Skeletal muscle tissue (tissue), 4 donors: Measurements from ENCODE around the gene TRAF1. TPM values are rescaled to one million over a fixed set of nuclear protein-coding genes. Genes with fewer than 3 reads are reported as not detected.

Source experiments
- H3K27ac ChIP-seq: one replicate; pipeline ENCODE4 v1.7.0; 2013; ENCODE audit warnings: mild to moderate bottlenecking, low read depth, low read length, inconsistent platforms
- H3K27me3 ChIP-seq, 3 donors: one replicate each; pipeline ENCODE4 v1.7.0; 2013; ENCODE audit warnings: low read length in 3 of 3; ENCODE audit not compliant: control insufficient read depth in 3 of 3, insufficient read depth in 3 of 3
- H3K36me3 ChIP-seq, 3 donors: one replicate each; pipeline ENCODE4 v1.7.0; 2013; ENCODE audit warnings: low read length in 3 of 3; ENCODE audit not compliant: control insufficient read depth in 3 of 3, insufficient read depth in 3 of 3
- H3K4me1 ChIP-seq, 3 donors: one replicate each; pipeline ENCODE4 v1.7.0; 2013; ENCODE audit warnings: low read length in 3 of 3, mild to moderate bottlenecking in 3 of 3; ENCODE audit not compliant: control insufficient read depth in 3 of 3, insufficient read depth in 3 of 3
- H3K4me3 ChIP-seq, 3 donors: one replicate each; pipeline ENCODE4 v1.7.0; 2013; ENCODE audit warnings: low read length in 3 of 3
- H3K9ac ChIP-seq, 3 donors: one replicate each; pipeline ENCODE4 v1.7.0; 2013; ENCODE audit warnings: low read length in 3 of 3, mild to moderate bottlenecking in 3 of 3, moderate library complexity in 2 of 3, low read depth in 1 of 3
- H3K9me3 ChIP-seq, 3 donors: one replicate each; pipeline ENCODE4 v1.7.0; 2013; ENCODE audit warnings: low read length in 3 of 3; ENCODE audit not compliant: control insufficient read depth in 3 of 3
- total RNA-seq: library from RNA; depleted of rRNA; stranded (reverse); fragments of >200 nt; gene quantifications from one replicate; pipeline ENCODE4 v1.2.3, GENCODE V29; 2014
- donor health status: Osteomylitis.

Gene TRAF1
- total RNA-seq, 1 donor from 2014 or later: 2.1 TPM

- H3K9ac ChIP-seq: peak overlapping the region in 1 of 3 donors; percentile 59
- H3K36me3 ChIP-seq: no peaks in the 10 kb centered on the region
- H3K27me3 ChIP-seq: peaks cover 5 to 29% (median 24%) of the 10 kb centered on the region in 3 donors
- peaks cover 0 to 15% (median 11%) of the 10 kb centered on the region in 3 donors for H3K4me1 ChIP-seq
- no peak overlapping the region for H3K27ac ChIP-seq
- no peaks in the 10 kb centered on the region for H3K9me3 ChIP-seq
- H3K4me3 ChIP-seq: no peak overlapping the region
Observed at GRCh38 chr9:120878188-120879130, 48.1 kb downstream of the TRAF1 start.

DNA sequence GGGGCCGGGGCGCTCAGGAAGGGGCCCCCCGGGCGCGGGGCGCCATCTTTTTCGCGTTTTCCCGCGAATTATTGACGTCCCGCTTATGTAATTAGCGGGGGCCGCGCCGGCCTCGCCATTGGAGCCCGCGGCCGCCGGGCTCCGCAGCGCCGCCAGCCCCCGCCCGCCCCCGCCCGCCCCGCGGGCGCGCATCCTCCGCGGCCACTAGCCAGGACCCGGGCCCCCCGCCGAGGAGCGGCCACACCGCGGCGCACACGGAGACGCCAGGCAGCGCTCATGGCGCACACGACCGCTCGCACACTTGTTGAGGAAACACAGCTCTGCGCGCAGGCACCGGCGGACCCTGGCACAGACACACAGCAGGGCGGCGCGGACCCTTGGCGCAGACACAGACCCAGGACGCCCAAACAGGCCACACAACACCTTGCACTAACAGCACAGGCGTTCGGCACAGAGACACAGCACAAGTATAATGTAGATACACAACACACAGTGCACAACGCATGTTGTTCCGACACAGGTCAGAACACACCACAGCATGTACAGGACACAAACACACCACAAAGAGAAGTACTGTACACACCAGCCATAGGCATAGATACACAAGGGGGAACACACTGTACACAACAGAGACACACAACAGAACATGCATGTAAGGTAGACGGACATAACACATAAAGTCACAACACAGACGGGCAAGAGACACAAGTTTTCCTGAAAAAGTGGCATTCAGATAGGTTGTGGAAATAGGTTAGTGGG is 49.1 kb downstream of the TRAF1 start:
- Histone ChIP-seq H3K27ac (no peak overlapping the region), H3K36me3 (peaks cover 0 to 2% (median 0%) of the 10 kb centered on the region in 3 donors), H3K27me3 (peaks cover 5 to 29% (median 21%) of the 10 kb centered on the region in 3 donors), H3K4me3 (peak overlapping the region; percentile 67 to 93 (median 85)), H3K4me1 (peaks cover 0 to 15% (median 11%) of the 10 kb centered on the region in 3 donors), H3K9me3 (no peaks in the 10 kb centered on the region), H3K9ac (peak overlapping the region; percentile 59 to 82 (median 76))

DNA sequence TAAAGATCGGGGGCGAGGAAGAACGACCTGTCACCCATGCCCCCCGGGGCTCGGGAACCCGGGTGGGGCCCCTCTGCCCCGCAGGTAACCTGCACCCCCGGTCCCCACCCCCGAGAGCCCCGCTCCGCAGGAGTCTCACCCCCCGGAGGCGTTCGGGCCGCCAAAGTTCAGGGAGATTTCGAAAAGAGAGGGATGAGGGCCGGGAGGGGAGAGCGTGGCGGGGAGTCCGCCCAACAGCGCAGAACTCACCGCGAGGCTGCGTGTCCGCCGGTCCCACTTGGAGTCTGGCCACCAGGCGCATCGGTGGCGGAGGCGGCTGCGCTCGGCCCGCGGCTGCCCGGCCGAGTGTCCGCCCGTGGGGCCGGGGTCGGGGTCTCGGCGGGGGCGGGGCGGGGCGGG is 49.8 kb downstream of the TRAF1 start, which contains the start of gene PHF19:
Gene PHF19 (minus strand): TSS at position 347 of the 399 bp plus-strand sequence. CDS start 2,447 bp downstream, outside the sequence.
- Histone ChIP-seq H3K36me3 (peaks cover 0 to 2% (median 0%) of the 10 kb centered on the region in 3 donors), H3K27ac (peak within 1 kb of the TSS; percentile 72), H3K9ac (peak within 1 kb of the TSS; percentile 59 to 82 (median 76)), H3K4me1 (peaks cover 0 to 15% (median 11%) of the 10 kb centered on the region in 3 donors), H3K4me3 (peak within 1 kb of the TSS; percentile 69 to 93 (median 85)), H3K27me3 (peaks cover 5 to 26% (median 19%) of the 10 kb centered on the region in 3 donors), H3K9me3 (no peaks in the 10 kb centered on the region)

- H3K9ac ChIP-seq: peak overlapping the region in 2 of 3 donors; percentile 59 to 70
- peak overlapping the region; percentile 72 for H3K27ac ChIP-seq
- H3K4me1 ChIP-seq: peaks cover 0 to 15% (median 11%) of the 10 kb centered on the region in 3 donors
- peak overlapping the region; percentile 64 to 70 (median 69) for H3K4me3 ChIP-seq
- H3K27me3 ChIP-seq: peaks cover 5 to 25% (median 18%) of the 10 kb centered on the region in 3 donors
- H3K9me3 ChIP-seq: no peaks in the 10 kb centered on the region
- peaks cover 0 to 2% (median 0%) of the 10 kb centered on the region in 3 donors for H3K36me3 ChIP-seq
Observed at GRCh38 chr9:120875954-120876841, 50.4 kb downstream of the TRAF1 start.

- peaks cover 5 to 25% (median 18%) of the 10 kb centered on the region in 3 donors for H3K27me3 ChIP-seq
- H3K36me3 ChIP-seq: peaks cover 0 to 2% (median 0%) of the 10 kb centered on the region in 3 donors
- H3K9ac ChIP-seq: peak overlapping the region in 2 of 3 donors; percentile 59 to 70
- H3K4me1 ChIP-seq: peaks cover 0 to 15% (median 11%) of the 10 kb centered on the region in 3 donors
- H3K4me3 ChIP-seq: peak overlapping the region in 1 of 3 donors; percentile 64
- H3K27ac ChIP-seq: peak overlapping the region; percentile 72
- H3K9me3 ChIP-seq: no peaks in the 10 kb centered on the region
Observed at GRCh38 chr9:120875643-120875953, 51.0 kb downstream of the TRAF1 start.

DNA sequence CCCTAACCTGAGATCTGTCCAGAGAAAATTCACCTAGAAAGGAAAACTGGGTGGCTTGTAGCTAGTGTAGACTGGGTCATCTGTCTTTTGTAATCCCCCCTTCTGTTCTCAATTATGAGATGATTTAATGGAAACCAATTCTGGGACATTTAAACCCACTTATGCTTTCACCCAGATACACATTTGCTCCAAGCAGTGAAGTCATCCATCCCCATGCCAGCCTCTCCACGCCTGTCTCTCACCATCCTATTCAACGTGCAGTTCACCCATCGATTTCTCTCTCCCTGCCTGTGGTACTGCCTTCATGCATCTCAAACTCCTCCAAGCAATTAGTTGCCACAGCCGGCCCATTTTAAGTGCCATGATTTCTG is 51.4 kb downstream of the TRAF1 start:
- Histone ChIP-seq H3K4me3 (no peak overlapping the region), H3K36me3 (peaks cover 0 to 2% (median 0%) of the 10 kb centered on the region in 3 donors), H3K27ac (no peak overlapping the region), H3K27me3 (peaks cover 5 to 25% (median 18%) of the 10 kb centered on the region in 3 donors), H3K9me3 (no peaks in the 10 kb centered on the region), H3K9ac (no peak overlapping the region), H3K4me1 (peaks cover 0 to 15% (median 11%) of the 10 kb centered on the region in 3 donors)

DNA sequence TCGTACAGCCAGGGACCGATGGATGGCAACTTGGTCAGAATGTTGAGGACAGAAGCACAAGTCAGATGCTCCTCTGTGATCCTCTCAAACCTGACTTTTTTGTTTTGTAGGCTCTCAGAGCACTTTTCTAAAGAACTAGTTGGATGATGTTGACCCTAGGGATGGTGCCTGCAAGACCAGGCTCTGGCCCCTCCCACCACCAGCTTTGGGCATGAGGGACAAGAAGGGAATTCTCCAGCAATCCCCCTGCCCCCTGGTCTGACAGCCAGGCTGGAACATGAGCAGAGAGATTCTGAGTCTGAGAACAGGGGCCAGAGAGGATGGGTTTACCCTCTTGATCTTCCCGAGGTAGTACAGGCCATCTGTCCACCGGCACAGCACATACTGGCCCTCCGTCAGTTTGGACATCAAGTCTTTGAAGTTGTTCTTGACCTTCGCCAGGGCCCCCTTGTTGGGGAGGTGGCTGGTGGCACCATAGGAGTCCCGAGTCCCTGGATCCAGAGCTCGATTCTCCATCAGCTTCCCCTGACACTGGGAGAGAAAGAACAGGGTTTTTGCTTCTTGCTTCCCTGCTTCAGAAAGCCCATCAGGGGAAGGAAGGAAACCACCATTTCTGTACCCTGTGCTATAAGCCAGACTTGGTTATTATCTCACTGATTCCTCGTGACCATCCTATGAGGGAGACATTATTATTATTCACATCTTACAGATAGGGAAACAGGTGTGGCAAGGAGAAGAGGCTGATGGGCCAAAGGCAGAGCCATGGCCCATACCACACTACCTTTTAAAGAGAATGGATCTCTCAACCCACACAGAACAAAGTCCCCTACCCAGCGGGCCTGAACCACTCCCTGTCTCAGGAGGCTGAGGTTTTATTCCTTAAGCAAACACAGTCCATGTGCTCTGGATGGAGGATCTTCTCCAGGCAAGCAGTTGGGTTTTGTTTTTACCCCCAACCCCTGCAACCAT is 52.1 kb downstream of the TRAF1 start:
- Histone ChIP-seq H3K9ac (no peak overlapping the region), H3K9me3 (no peaks in the 10 kb centered on the region), H3K4me3 (no peak overlapping the region), H3K27me3 (peaks cover 5 to 22% (median 18%) of the 10 kb centered on the region in 3 donors), H3K27ac (no peak overlapping the region), H3K4me1 (peaks cover 0 to 19% (median 12%) of the 10 kb centered on the region in 3 donors), H3K36me3 (peaks cover 0 to 2% (median 0%) of the 10 kb centered on the region in 3 donors)

GRCh38 chr9:120873512-120873911 is 53.1 kb downstream of the TRAF1 start:
- H3K9me3 ChIP-seq: no peaks in the 10 kb centered on the region
- peaks cover 2 to 12% (median 11%) of the 10 kb centered on the region in 3 donors for H3K27me3 ChIP-seq
- peaks cover 0 to 24% (median 15%) of the 10 kb centered on the region in 3 donors for H3K4me1 ChIP-seq
- no peak overlapping the region for H3K9ac ChIP-seq
- peaks cover 0 to 2% (median 0%) of the 10 kb centered on the region in 3 donors for H3K36me3 ChIP-seq
- no peak overlapping the region for H3K4me3 ChIP-seq
- no peak overlapping the region for H3K27ac ChIP-seq
